HG02884 (cell line): ENCODE measurements around the gene ABCD1.
"Not testable (repeated sequence)": the region's sequence is repeated elsewhere in the genome, so short reads cannot be mapped to it uniquely, and the experiment has no call there.

Experiments used
- ATAC-seq: cut with Tn5 transposase; IDR thresholded peaks from one replicate; pipeline ENCODE4 v1.9.1; 2021; ENCODE audit warnings: mild to moderate bottlenecking, moderate library complexity; ENCODE audit not compliant: unreplicated experiment

ABCD1 gene

DNA sequence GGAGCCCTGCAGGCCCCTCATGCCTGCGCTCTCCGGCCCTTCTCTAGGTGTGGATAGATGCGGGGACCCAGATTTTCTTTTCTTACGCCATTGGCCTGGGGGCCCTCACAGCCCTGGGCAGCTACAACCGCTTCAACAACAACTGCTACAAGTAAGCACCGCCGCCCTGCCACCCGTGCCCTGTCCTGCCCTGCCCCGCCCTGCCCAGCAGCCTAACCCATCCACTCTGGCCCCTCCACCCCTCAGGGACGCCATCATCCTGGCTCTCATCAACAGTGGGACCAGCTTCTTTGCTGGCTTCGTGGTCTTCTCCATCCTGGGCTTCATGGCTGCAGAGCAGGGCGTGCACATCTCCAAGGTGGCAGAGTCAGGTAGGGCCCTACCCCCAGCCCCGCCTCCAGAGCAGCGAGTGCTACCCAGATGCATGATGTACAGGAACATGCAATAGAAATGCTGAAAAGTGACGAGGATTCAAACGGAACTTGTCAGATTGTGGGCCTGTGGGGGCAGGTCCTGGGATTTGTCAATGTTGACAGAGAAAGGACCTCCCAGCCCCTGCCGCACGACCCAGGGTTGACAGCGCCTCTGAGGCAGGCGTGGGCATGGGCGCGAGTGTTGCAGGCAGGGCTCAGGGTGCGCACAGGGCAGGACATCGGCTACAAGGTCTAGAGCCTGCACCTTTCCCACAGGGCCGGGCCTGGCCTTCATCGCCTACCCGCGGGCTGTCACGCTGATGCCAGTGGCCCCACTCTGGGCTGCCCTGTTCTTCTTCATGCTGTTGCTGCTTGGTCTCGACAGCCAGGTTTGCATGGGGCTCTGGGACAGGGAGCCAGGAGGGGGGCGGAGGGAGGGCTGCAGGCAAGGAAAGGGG lies 31.2 kb upstream of the ABCD1 start:
- no peak for ATAC-seq

DNA sequence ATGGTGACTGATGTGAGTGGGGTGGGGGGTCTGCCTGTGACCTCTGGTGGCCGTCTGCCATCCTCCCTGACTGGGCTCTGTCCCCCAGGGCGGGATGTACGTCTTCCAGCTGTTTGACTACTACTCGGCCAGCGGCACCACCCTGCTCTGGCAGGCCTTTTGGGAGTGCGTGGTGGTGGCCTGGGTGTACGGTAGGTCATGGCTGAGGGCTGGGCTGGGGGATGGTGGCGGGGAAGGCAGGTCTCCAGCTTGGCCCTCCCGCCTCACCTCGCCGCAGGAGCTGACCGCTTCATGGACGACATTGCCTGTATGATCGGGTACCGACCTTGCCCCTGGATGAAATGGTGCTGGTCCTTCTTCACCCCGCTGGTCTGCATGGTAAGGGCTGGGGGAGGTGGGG lies 30.4 kb upstream of the ABCD1 start:
- not testable (repeated sequence) for ATAC-seq

DNA sequence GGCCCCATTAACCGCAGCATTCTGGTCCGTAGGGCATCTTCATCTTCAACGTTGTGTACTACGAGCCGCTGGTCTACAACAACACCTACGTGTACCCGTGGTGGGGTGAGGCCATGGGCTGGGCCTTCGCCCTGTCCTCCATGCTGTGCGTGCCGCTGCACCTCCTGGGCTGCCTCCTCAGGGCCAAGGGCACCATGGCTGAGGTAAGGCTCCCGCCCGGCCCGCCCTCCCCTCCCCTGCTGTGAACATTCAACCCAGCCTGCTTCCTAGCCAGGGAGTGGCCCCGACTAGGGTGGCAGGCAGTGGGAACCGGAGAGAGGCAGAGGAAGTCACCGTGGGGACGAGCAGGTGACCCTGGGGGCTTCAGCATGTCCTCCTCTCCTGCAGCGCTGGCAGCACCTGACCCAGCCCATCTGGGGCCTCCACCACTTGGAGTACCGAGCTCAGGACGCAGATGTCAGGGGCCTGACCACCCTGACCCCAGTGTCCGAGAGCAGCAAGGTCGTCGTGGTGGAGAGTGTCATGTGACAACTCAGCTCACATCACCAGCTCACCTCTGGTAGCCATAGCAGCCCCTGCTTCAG lies 29.9 kb upstream of the ABCD1 start:
- ATAC-seq: no peak

DNA sequence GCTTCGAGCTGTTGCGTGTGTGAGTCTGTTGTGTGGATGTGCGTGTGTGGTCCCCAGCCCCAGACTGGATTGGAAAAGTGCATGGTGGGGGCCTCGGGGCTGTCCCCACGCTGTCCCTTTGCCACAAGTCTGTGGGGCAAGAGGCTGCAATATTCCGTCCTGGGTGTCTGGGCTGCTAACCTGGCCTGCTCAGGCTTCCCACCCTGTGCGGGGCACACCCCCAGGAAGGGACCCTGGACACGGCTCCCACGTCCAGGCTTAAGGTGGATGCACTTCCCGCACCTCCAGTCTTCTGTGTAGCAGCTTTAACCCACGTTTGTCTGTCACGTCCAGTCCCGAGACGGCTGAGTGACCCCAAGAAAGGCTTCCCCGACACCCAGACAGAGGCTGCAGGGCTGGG lies 28.6 kb upstream of the ABCD1 start:
- ATAC-seq: no peak

DNA sequence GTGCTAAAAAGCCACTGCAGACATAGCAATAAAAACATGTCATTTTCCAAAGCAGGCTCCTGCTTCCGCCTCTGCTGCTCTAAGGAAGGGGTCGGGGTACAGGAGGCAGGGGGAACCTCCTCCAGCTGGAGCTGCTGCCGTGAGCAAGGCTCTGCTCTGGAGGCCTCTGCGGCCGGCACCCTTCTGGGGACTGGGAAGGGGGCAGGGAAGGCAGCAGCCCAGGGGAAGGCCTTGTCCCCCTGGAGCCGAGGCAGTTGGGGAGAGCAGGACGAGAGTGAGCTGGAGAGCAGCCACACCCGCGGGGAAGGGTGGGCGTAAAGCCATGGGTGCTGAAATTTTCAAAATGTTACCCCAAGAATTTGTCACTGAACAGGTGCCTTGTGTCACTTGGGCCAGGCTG lies 28.1 kb upstream of the ABCD1 start:
- not testable (repeated sequence) for ATAC-seq

DNA sequence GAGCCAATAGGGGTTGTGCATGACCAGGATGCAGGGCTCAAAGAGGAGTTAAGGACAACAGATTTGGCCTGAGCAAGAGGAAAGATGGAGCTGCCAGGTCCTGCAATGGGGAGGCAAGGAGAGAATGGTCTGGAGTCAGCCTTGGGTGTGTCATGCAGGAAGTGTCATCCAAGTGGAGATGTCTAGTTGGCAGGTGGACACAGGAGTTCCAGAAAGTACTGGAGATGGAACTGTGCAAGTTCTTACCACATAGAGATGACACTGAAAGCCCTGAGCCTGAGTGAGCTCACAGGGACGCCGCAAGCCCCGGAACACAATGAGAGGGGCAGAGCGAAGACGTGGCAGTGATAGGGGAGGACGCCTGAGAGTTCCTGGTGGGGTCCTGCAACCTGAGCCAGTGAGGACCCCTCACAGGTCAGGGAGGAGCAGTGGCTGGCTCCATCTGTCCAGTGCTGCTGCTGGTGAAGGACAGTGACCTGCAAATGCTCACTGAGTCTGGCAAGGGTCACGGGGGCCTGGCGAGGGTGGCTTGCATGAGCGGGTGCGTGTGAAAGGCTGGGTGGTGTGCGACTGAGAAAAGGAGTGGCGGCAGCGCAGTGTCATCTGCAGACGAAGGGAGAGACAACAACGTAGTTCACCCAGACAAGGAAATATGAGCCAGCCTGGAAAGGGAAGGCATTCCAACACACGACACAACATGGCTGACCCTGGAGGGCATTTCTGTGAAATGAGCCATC lies 27.5 kb upstream of the ABCD1 start:
- not testable (repeated sequence) for ATAC-seq

DNA sequence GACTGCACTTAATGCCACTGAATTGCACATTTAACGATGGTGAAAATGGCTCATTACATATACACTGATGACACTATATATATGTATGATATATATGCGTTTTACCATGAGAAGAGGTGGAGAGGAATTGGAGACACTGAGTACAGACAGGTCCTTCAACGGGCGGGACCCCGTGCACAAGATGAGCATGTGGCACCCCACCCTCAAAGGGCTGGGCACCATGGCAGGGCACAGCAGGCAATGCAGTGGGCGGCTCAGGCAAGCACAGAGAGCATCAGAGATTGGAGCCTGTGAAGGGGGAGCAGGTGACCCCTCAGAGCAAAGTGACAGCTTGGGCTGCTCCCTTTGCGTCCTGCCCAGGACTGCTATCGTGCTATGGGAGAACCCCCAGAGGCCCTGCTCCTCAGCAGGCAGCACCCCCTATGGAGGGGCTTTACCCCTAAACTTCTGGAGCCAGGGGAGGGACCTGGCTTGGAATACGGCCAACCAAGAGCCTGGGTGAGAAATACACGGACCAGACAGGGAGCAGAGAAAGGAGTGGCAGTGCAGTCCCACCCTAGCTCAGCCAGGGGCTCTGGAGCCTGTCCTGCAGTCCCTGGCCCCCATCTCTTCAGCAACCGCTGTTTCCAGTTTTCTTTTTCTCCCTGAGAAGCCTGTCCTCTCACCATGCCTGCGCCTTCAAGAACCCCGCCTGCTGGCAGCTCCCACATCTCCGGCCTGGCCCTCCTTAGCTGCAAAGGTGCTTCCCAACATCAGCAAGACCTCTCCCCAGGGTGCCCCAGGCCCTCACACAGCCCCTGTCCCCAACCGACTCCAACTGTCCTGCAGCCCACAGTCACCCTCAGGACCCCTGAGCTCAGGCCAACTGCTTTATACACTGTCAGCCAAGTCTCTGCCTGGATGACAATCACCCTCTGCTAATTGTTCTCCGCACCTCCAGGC lies 26.5 kb upstream of the ABCD1 start:
- no peak for ATAC-seq

DNA sequence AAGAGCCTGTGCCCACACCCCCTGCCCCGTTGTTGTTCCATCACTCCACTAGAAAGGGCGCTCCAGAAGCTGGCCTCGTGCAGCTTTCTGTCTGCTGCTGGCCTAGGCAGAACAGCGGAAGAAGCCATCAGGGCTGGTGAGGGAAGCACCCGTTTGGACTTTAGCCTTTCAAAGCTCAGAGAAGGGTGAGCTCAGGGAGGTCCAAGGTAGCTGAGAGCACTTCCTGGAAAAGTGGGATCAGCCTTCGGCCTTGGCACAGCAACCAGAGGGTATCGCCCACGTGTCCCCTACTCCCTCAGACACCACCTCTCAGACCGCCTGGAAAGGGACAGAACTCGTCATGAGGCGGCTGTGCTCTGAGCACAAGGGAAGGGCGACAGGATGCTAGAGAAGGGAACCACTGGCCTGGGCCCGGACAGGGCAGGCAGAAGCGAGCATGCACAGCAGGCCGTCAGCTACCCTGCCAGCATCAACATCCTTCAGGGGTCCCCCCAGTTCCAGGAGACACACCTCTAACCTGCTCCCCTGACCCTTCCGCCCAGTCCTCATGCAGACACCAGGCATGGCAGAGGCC lies 25.4 kb upstream of the ABCD1 start:
- ATAC-seq: not testable (repeated sequence)

DNA sequence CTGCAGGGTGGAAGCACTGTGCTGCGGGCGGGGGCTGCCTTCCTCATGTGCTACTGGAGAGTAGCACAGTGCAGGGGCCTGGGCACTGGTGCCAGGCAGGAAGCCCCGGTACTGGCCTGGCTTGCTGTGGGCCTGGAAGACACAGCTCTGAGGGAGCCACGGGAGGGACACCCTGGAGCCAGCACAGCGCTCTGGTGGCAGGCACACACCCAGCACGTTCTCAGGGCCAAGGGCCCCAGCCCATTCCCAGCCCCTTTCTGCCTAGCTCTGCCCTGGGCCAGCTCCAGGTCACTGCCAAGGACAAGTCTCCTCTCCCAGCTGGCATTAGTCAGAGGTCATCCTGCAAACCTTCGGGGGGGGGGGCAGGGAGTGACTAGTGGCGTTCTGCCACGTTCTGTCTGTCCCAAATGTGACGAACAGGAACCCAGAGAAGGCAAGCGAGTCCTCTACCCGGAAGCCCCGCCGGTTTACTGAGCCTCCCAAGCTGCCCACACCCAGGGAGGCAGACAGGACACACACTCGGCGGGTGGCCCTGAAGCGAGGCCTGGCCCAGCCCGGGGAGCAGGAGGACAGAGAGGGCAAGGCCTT lies 24.8 kb upstream of the ABCD1 start:
- ATAC-seq: not testable (repeated sequence)

DNA sequence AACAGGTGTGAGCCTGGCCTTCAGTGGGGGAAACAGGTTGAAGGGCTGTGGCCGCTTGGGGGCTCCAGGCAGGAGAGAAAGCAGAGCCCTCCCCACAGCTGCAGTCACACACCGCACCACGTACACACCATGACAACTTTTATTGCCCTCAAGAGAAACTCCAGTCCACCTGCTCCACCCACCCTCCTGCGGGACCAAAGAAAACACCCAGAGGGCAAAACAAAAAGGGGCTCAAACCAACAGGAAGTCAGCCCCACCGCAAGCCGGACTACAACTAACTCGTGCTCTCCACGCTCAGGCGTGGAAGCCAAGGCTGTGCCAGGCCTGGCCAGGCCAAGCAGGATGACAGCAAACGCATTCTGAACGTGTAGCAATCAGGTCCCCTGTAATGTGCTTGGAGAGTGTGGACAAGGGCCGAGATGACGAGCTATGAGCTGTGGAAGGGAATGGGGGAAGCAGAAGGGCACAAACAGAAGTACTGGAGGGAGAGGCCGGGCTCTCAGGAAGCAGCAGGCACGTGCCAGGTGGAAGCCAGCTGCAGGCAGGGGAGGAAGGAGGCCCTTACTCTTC lies 24.2 kb upstream of the ABCD1 start:
- no peak for ATAC-seq

DNA sequence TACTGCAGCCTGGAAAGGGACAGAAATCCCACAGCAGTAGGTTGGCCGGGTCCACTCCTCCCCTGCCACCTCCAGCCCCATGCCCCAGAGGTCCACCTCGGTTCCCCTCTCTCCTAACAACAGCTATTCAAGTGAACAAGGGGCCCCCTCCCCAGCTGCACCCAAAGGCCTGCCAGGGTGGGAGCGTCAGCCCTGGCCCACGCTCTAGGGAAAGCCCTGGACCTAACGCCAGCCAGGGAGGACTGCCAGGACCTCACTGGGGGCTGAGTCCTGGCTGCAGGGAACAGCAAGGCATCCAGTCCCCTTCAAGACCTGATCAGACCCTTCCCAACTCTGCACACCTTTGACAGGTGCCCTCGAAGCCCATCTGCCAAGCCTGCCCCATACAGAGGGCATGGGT lies 23.7 kb upstream of the ABCD1 start:
- ATAC-seq: no peak

DNA sequence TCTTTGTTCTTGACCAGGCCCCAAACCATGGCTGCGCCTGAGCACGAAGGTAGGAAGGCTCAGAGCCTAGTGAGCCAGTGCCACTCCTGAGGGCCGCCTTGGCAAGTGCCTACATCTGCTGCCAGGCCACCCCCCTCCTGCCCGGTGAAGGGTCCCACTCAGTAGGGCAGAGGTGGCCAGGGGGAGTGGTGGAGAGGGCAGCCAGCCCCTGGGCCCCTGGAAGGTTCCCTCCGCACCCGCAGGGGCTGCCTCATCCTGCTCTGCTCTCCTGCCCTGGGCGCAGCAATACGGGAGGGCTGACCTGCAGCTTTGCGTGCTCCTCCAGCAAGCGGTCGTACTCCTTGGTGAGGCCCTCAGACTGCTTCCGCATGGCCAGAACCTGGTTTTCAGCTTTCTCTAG lies 22.9 kb upstream of the ABCD1 start:
- ATAC-seq: no peak

DNA sequence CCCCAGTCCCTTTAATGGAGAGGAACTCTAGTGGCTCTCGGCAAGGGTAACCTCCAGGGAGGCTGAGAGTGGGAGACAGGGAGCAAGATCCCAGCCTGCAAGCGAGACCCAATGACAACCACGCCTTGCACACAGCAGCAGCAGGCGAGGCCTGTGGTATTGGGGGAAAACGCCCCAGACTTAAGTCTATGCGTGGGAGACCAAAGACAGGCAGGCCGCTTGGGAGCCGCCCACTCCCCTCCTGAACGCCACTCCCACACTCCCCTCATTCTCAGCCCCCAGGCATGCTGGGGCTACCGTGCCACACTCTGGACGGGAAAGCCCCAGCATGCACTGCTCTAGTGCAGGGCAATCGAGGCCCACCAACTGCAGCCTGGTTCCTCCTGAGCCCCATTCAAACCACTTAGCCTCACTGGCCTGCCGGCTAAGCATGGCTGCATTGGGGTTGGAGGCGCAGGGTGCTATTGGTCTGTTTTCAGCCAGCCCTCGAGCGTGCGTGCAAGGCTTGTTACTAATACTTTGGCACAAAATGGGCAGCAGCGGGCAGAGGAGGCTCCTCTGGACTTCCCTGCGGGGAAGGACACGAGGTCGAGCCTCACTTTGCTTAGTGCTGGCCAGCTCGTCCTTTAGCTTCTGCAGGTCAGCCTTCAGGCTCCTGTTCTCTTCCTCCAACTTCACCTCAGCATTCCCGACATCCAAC lies 22.2 kb upstream of the ABCD1 start:
- ATAC-seq: no peak

DNA sequence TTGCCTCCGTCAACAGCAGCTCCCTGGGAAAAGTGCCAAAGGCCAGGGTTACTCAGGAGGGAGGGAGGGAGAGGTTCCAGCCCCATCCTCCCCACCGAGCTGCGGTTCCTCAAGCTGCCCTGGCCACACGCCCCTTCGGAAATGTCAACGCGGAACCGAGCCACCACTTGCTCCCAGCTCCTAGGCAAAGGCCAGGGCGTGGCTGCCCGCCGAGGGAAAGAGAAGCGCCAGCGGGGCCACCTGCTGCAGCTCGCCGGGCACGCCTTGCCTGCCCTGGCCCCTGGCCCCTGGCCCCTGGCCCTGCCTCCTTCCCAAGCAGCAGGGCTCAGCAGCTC lies 21.7 kb upstream of the ABCD1 start:
- ATAC-seq: no peak

DNA sequence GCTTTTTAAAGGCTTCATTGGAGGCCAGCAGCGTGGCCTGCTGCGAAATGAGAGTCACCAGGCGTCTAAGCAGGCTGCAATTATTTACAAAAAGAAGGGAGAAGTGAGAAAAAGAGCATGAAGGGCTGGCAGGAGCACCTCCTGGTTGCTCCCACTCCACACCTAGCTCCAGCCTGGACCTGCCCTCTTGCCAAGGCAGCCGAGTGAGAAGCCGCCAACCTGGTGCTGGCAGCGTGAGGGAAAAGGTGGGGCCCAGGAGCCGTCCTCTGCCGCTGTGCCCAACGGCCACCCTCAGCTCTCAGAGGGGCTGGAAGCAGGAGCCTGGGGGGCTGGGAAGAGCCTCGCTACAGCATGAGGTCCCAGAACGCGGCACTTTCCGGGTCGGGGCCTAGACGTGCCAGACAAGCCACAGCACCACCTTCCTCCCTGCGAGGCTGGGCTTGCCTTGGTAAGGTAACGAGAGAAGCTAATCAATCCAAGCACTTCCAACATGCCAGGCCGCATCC lies 20.6 kb upstream of the ABCD1 start:
- no peak for ATAC-seq

DNA sequence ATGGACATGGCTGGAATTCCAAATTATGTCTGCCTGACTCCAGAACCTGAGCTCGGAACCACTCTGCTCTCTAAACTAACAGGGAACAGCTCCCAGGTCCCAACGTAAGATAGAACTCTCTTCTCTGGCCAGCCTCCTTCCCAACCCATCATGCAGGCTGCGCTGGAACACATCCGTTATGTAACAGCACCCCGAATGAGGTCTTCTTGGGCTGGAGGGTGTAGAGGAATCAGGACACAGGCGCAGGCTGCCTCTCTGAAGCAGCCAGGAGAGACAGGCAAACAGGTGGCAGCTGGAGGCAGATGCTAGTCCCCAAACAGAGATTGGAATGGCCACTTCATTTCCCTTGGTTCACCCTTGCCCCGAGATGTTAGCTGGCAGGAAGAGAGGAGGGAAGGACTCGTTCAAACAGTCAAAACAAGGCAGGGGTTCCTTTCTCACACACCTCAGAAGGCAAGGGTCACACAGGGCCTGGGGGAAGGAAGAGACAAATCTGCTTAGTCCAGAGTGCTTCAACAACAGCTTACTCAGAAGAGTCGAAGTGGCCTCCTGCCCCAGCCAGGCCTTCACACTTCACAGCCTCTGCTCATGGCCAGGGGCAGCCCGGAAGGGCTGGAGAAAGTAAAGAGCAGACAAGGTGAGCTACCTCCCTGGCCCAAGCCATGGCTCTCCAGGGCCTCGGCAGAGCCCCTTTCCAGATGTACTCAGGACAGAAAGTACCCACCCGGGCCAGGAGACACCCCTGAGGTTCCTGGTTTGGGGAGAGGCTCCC lies 19.8 kb upstream of the ABCD1 start:
- not testable (repeated sequence) for ATAC-seq

DNA sequence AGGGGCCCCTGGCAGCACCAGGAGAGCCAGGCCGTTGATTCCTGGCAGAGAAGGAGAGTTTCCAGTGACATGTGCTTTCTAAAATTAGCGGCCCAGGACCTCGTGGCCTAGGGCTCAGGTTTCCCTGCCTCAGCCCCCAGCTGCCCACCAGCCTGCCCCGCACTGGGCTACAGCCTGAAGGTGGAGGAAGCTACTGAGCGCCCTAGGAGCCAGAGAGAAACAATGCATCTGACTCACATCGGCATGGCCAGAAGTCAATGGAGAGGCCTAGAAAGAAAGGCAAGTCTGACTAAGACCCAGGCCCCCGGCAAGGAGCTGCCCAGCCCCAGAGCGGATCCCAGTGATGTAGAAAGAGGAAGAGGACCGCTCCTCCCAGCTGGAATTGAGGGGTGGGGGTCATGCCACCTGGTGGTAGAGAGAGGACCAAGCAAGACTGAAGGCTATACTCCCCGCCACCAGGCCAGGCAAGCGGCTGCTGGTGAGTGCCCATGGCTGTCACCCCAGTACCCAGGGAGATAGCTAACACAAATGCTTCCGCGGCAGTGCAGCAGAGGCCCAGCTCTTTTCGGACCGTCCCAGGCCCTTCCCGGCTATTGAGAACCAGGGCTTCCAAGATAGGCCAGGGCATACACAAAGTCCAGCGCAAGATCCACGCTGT lies 19.1 kb upstream of the ABCD1 start:
- ATAC-seq: not testable (repeated sequence)

DNA sequence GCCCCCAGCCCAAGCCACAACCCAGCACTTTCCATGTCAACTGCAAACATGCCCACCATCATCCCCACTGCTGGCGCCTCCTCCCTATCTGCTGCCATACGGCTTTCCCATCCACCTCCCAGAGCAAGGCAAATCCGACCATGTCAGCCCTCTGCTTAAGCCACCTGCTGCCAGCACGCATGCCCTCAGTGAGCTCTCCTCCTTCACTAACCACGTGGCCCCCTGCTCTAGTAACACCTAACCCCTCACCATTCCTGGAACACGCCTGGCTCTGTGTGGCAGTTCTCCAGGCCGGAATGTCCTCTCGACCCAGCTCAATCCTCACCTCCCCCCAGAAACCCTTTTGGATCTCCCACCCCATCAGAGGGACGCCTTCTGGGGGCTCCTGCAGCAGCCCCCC lies 17.9 kb upstream of the ABCD1 start:
- ATAC-seq: no peak
